MM.1S (cell line): ENCODE results near the gene TSPAN31.

Experiments used
- EZH2phosphoT487 ChIP-seq: fragments of 300-600 bp; sonication (generic); IDR thresholded peaks from 2 replicates; pipeline ENCODE4 v1.6.1; 2018; ENCODE audit warnings: antibody characterized with exemption, low read length
- TF ChIP-seq, protein P1 (sequence below): fragments of 300-600 bp; sonication (generic); IDR thresholded peaks from 2 replicates; pipeline ENCODE4 v1.5.1; 2016; ENCODE audit warnings: antibody characterized with exemption, low read length, mixed read lengths

DNA sequence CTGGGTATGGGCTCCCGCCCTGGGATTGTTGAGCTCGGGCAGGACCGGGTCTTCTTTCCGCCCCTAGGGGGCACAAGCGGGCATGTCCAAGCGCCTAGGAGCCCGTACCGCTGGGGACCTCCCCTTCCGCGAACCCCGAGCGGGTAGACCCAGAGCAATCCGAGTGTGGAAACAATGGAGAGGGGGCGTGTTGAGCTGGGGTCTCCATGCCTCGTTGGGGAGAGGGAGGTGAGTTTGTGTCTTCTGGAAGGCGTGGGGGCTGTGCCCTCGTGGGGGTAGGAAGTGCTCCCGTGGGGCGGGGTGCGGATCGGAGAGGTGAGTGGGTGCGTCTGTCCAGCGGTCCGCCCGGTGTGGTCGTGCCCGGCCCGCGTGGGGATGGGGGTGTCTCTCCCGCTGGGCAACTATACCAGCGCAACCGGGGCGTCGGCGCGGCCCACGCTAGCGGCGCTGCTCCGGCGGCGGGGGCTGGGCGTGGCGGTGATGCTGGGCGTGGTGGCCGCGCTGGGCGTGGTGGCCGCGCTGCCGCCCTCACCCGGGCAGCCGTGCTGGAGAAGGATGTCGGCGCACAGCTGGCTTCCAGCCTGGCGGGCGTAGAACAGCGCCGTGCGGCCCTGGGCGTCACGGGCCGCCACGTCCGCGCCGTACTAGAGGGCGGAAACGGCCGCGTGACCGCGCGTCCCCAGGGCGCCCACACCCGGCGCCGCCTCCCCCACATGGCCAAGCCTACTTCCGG lies 18.5 kb upstream of the TSPAN31 start:
- TF ChIP-seq, protein P1, sequence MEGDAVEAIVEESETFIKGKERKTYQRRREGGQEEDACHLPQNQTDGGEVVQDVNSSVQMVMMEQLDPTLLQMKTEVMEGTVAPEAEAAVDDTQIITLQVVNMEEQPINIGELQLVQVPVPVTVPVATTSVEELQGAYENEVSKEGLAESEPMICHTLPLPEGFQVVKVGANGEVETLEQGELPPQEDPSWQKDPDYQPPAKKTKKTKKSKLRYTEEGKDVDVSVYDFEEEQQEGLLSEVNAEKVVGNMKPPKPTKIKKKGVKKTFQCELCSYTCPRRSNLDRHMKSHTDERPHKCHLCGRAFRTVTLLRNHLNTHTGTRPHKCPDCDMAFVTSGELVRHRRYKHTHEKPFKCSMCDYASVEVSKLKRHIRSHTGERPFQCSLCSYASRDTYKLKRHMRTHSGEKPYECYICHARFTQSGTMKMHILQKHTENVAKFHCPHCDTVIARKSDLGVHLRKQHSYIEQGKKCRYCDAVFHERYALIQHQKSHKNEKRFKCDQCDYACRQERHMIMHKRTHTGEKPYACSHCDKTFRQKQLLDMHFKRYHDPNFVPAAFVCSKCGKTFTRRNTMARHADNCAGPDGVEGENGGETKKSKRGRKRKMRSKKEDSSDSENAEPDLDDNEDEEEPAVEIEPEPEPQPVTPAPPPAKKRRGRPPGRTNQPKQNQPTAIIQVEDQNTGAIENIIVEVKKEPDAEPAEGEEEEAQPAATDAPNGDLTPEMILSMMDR, result peak; percentile 73
- TF ChIP-seq EZH2phosphoT487, result no peak
